OCI-LY1 (cell line): ENCODE measurements around the gene RALGPS1.

ENCODE experiments used
- H2AFZ ChIP-seq: fragments of 200-600 bp; sonication (generic), shearing (Covaris generic); 2 replicates; pipeline ENCODE4 v1.6.0; 2014; ENCODE audit warnings: antibody characterized with exemption, mild to moderate bottlenecking, low read length
- H3F3A ChIP-seq: fragments of 200-600 bp; sonication (generic), shearing (Covaris generic); 2 replicates; pipeline ENCODE4 v1.6.0; 2014; ENCODE audit warnings: mild to moderate bottlenecking, antibody characterized with exemption, low read length, moderate library complexity; ENCODE audit not compliant: insufficient read depth
- H3K27ac ChIP-seq: fragments of 200-600 bp; sonication (generic); 2 replicates; pipeline ENCODE4 v1.5.1; 2014; ENCODE audit warnings: low read length, mixed run types, mild to moderate bottlenecking, low read depth; ENCODE audit not compliant: poor library complexity, severe bottlenecking
- H3K27me3 ChIP-seq: fragments of 200-600 bp; sonication (generic); 2 replicates; pipeline ENCODE4 v1.6.0; 2014; ENCODE audit warnings: antibody characterized with exemption, mild to moderate bottlenecking, low read length, moderate library complexity; ENCODE audit not compliant: insufficient read depth
- H3K36me3 ChIP-seq: fragments of 200-600 bp; sonication (generic); 2 replicates; pipeline ENCODE4 v1.6.1; 2014; ENCODE audit warnings: mild to moderate bottlenecking, antibody characterized with exemption, low read length, moderate library complexity, mixed read lengths; ENCODE audit not compliant: insufficient read depth
- H3K4me1 ChIP-seq: fragments of 200-600 bp; sonication (generic); 2 replicates; pipeline ENCODE4 v1.5.1; 2014; ENCODE audit warnings: mild to moderate bottlenecking, low read length, moderate library complexity; ENCODE audit not compliant: insufficient read depth, severe bottlenecking
- H3K4me2 ChIP-seq: fragments of 200-600 bp; sonication (generic), shearing (Covaris generic); 2 replicates; pipeline ENCODE4 v1.6.1; 2014; ENCODE audit warnings: low read length
- H3K4me3 ChIP-seq: fragments of 200-600 bp; sonication (generic); 2 replicates; pipeline ENCODE4 v1.5.1; 2014; ENCODE audit warnings: low read length, low read depth, mild to moderate bottlenecking, mixed read lengths; ENCODE audit not compliant: poor library complexity, severe bottlenecking
- H3K79me2 ChIP-seq: fragments of 200-600 bp; shearing (Covaris generic); 2 replicates; pipeline ENCODE4 v1.6.1; 2016; ENCODE audit warnings: mixed run types, low read length, mixed read lengths; ENCODE audit not compliant: insufficient read depth
- H3K9ac ChIP-seq: fragments of 200-600 bp; sonication (generic), shearing (Covaris generic); 2 replicates; pipeline ENCODE4 v1.6.1; 2014; ENCODE audit warnings: mild to moderate bottlenecking, low read length, mixed read lengths
- H3K9me2 ChIP-seq: fragments of 200-600 bp; sonication (generic), shearing (Covaris generic); 2 replicates; pipeline ENCODE4 v1.6.1; 2014; ENCODE audit warnings: low read depth, mild to moderate bottlenecking, low read length, mixed read lengths
- H3K9me3 ChIP-seq: fragments of 200-600 bp; shearing (Covaris generic); 2 replicates; pipeline ENCODE4 v1.6.1; 2014; ENCODE audit warnings: low read length, mixed read lengths
- H4K20me1 ChIP-seq: fragments of 200-600 bp; sonication (generic), shearing (Covaris generic); 2 replicates; pipeline ENCODE4 v1.6.0; 2016; ENCODE audit warnings: mild to moderate bottlenecking, low read length; ENCODE audit not compliant: insufficient read depth
- CTCF ChIP-seq: fragments of 200-600 bp; sonication (generic), shearing (Covaris generic); IDR thresholded peaks from 2 replicates; pipeline ENCODE4 v1.5.1; 2017; ENCODE audit warnings: mild to moderate bottlenecking, antibody characterized with exemption, low read length, moderate library complexity, mixed read lengths
- EZH2 ChIP-seq: fragments of 200-600 bp; sonication (generic), shearing (Covaris generic); IDR thresholded peaks from 2 replicates; pipeline ENCODE4 v1.8.0; 2017; ENCODE audit warnings: borderline replicate concordance, mixed run types, mild to moderate bottlenecking, antibody characterized with exemption, low read length, moderate library complexity, mixed read lengths

Gene RALGPS1

GRCh38 chr9:127250896-127251391 is 336.4 kb downstream of the RALGPS1 start:
- Histone ChIP-seq H3K36me3 (no peaks in the 10 kb centered on the region), H3K4me3 (no peak overlapping the region), H3K27me3 (peaks cover 11% of the 10 kb centered on the region), H3K79me2 (no peaks in the 10 kb centered on the region), H3K9me2 (no peaks in the 10 kb centered on the region), H2AFZ (no peak overlapping the region), H3K9ac (no peak overlapping the region), H3K4me2 (no peak overlapping the region), H3K4me1 (no peaks in the 10 kb centered on the region), H3K9me3 (no peaks in the 10 kb centered on the region; the same call in 1 of the 2 replicates), H3K27ac (no peak overlapping the region), H3F3A (no peaks in the 10 kb centered on the region), H4K20me1 (no peaks in the 10 kb centered on the region)
- no peak for TF ChIP-seq EZH2
- TF ChIP-seq CTCF, result no peak

- Histone ChIP-seq H3K27ac (no peak overlapping the region), H3F3A (no peaks in the 10 kb centered on the region), H3K9me3 (no peaks in the 10 kb centered on the region; the same call in 1 of the 2 replicates), H3K4me1 (no peaks in the 10 kb centered on the region), H4K20me1 (no peaks in the 10 kb centered on the region), H3K4me2 (no peak overlapping the region), H3K9ac (no peak overlapping the region), H3K4me3 (no peak overlapping the region), H2AFZ (no peak overlapping the region), H3K9me2 (no peaks in the 10 kb centered on the region), H3K36me3 (no peaks in the 10 kb centered on the region), H3K79me2 (no peaks in the 10 kb centered on the region), H3K27me3 (peaks cover 17% of the 10 kb centered on the region)
- TF ChIP-seq EZH2 (no peak), CTCF (no peak)
These were observed 338.1 kb downstream of the RALGPS1 start for GRCh38 chr9:127252410-127253318.

- Histone ChIP-seq H2AFZ (no peak overlapping the region), H3F3A (no peaks in the 10 kb centered on the region), H3K36me3 (no peaks in the 10 kb centered on the region), H3K9ac (no peak overlapping the region), H3K4me1 (no peaks in the 10 kb centered on the region), H3K79me2 (no peaks in the 10 kb centered on the region), H4K20me1 (no peaks in the 10 kb centered on the region), H3K27me3 (peaks cover 17% of the 10 kb centered on the region), H3K9me3 (no peaks in the 10 kb centered on the region; the same call in 1 of the 2 replicates), H3K27ac (no peak overlapping the region), H3K9me2 (no peaks in the 10 kb centered on the region), H3K4me3 (no peak overlapping the region), H3K4me2 (no peak overlapping the region)
- no peak for TF ChIP-seq EZH2
- TF ChIP-seq CTCF, result no peak
These were observed 338.9 kb downstream of the RALGPS1 start for GRCh38 chr9:127253446-127253845.
